ENCODE measurements around the gene NREP.

Gene NREP

GRCh38 chr5:111691508-111691907 is 65.5 kb downstream of the NREP start:
- no peak for DNase-seq

GRCh38 chr5:111689357-111689935 is 67.5 kb downstream of the NREP start:
- DNase-seq = no peak

DNA sequence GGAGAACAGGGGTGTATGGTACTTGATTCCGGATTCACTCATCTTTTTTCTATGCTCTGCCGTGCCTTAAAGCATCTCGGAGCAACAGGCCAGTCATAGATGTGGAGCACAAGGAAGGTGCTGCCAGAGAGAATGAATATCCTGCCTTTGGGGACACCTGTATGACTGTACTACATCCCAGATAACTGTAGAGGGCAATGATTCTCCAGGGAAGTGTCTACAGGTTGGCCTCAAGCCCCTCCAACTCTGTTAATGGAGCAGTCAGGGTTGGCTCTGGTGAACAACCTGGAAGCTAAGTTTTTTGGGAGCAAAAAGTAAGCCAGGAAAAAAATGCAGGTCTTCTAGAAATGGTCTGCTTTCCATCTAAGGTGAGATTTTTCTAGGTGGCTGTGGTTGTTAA is 71.0 kb downstream of the NREP start:
- no peak for DNase-seq

GRCh38 chr5:111682641-111683040 is 74.4 kb downstream of the NREP start:
- DNase-seq = no peak

- DNase-seq = no peak
These were observed 74.9 kb downstream of the NREP start for GRCh38 chr5:111682121-111682520.

DNA sequence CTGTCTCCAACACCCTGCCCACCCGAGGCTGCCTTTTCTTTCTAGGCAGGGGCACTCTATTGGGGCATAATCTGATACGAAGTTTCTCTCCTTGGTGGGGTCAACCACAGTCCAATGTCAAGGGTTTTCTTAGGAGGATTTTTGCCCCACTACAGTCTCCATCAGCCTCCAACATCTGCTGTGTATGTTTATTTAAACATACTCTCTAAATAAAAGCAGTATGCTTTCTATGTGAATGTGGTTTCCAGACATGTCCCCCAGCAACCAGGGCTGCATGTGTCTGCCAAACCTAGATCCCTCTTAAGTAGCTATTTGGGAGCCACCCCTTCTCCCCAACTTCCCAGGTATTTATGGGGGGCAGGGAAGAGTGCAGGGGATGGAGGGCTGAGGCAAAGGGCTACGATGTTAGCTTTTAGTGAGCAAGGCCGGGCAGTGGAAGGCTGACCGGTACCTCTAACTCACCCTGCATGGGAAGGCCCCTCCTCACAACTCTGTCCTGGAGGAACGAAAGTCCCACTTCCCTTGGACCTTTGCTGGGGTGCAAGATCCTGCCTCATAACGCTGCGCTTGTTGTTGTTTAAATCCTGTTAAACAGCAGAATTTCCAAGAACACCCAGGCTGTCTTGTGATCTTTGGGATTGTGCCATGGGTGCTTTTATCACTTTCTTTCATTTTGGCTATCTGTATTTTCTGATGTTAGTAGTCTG is 75.4 kb downstream of the NREP start:
- DNase-seq = no peak

GRCh38 chr5:111680737-111681413 is 76.1 kb downstream of the NREP start:
- DNase-seq = no peak

- DNase-seq = no peak
These were observed 77.4 kb downstream of the NREP start for GRCh38 chr5:111679611-111680010.
